ENCODE measurements around the gene THSD4. TPM values are rescaled to one million over a fixed set of nuclear protein-coding genes. Genes with fewer than 3 reads are reported as not detected.
"Not testable (repeated sequence)": the region's sequence is repeated elsewhere in the genome, so short reads cannot be mapped to it uniquely, and the experiment has no call there.

Gene THSD4
- total RNA-seq, 2 experiments from 2014 or later: not detected

- DNase-seq (no peak), ATAC-seq (ENCODE audit: poor library complexity) (no peak)
- ChIA-PET CTCF (no interaction called here), POLR2A (interaction anchor here (0.7 kb wide), 1 partner anchor 429 kb away, joined by 3 read pairs; no protein-coding TSS in a partner anchor)
- Mint-ChIP-seq H3K27me3 (peaks cover 41% of the 10 kb centered on the region), H3K4me3 (no peak overlapping the region), H3K9me3 (peaks cover 4% of the 10 kb centered on the region), H3K36me3 (ENCODE audit: low read depth) (no peaks in the 10 kb centered on the region), H3K4me1 (ENCODE audit: low read depth) (no peaks in the 10 kb centered on the region), H3K27ac (no peak overlapping the region)
- no peaks in the 10 kb centered on the region for H3K4me1 ChIP-seq (ENCODE audit: insufficient read depth, low read length)
- H3K9me3 ChIP-seq (ENCODE audit: control insufficient read depth in 1 of 2, insufficient read depth in 1 of 2, low read length in 2 of 2): peaks cover 0 to 6% of the 10 kb centered on the region in 2 experiments
- TF ChIP-seq CTCF (IDR thresholded peaks at IDR 0.05): no peak
- intact Hi-C loops (cut with DNase I, micrococcal nuclease): no loop called here
- no peak overlapping the region for H3K27ac ChIP-seq (ENCODE audit: low read depth in 1 of 2, low read length in 2 of 2)
- H3K4me3 ChIP-seq (ENCODE audit: low read length): no peak overlapping the region
- no peaks in the 10 kb centered on the region for H3K36me3 ChIP-seq (ENCODE audit: insufficient read depth, low read length)
- peaks cover 0 to 9% of the 10 kb centered on the region in 2 experiments for H3K27me3 ChIP-seq (ENCODE audit: control insufficient read depth in 1 of 2, insufficient read depth in 2 of 2, low read length in 2 of 2)
Measured at GRCh38 chr15:71160976-71161375, 45.7 kb downstream of the THSD4 start.

- CTCF ChIA-PET: no interaction called here
- H3K4me3 Mint-ChIP-seq: no peak overlapping the region
- Histone ChIP-seq H3K4me3 (ENCODE audit: low read length) (no peak overlapping the region), H3K9me3 (ENCODE audit: control insufficient read depth in 1 of 2, insufficient read depth in 1 of 2, low read length in 2 of 2) (peaks cover 0 to 6% of the 10 kb centered on the region in 2 experiments), H3K4me1 (ENCODE audit: insufficient read depth, low read length) (no peaks in the 10 kb centered on the region), H3K27ac (ENCODE audit: low read depth in 1 of 2, low read length in 2 of 2) (no peak overlapping the region), H3K36me3 (ENCODE audit: insufficient read depth, low read length) (no peaks in the 10 kb centered on the region), H3K27me3 (ENCODE audit: control insufficient read depth in 1 of 2, insufficient read depth in 2 of 2, low read length in 2 of 2) (peaks cover 0 to 9% of the 10 kb centered on the region in 2 experiments)
- ATAC-seq (ENCODE audit: poor library complexity) (no peak), DNase-seq (no peak)
- no peak overlapping the region for H3K27ac Mint-ChIP-seq
- TF ChIP-seq CTCF (IDR thresholded peaks at IDR 0.05): no peak
- intact Hi-C loops (cut with DNase I, micrococcal nuclease): no loop called here
- peaks cover 4% of the 10 kb centered on the region for H3K9me3 Mint-ChIP-seq
- peaks cover 54% of the 10 kb centered on the region for H3K27me3 Mint-ChIP-seq
- H3K36me3 Mint-ChIP-seq (ENCODE audit: low read depth): no peaks in the 10 kb centered on the region
- no peaks in the 10 kb centered on the region for H3K4me1 Mint-ChIP-seq (ENCODE audit: low read depth)
- POLR2A ChIA-PET: no interaction called here
Measured at GRCh38 chr15:71162309-71162708, 47.0 kb downstream of the THSD4 start.

- H3K9me3 Mint-ChIP-seq; ATAC-seq (ENCODE audit: poor library complexity); H3K4me1 Mint-ChIP-seq (ENCODE audit: low read depth); H3K27ac Mint-ChIP-seq; H3K4me3 ChIP-seq (ENCODE audit: low read length); intact Hi-C loops (cut with DNase I, micrococcal nuclease); H3K27ac ChIP-seq (ENCODE audit: low read depth in 1 of 2, low read length in 2 of 2); H3K27me3 ChIP-seq (ENCODE audit: control insufficient read depth in 1 of 2, insufficient read depth in 2 of 2, low read length in 2 of 2); H3K4me1 ChIP-seq (ENCODE audit: insufficient read depth, low read length); H3K36me3 ChIP-seq (ENCODE audit: insufficient read depth, low read length); H3K4me3 Mint-ChIP-seq; POLR2A ChIA-PET; DNase-seq; H3K36me3 Mint-ChIP-seq (ENCODE audit: low read depth); H3K9me3 ChIP-seq (ENCODE audit: control insufficient read depth in 1 of 2, insufficient read depth in 1 of 2, low read length in 2 of 2); CTCF ChIA-PET: not testable (repeated sequence)
- peaks cover 69% of the 10 kb centered on the region for H3K27me3 Mint-ChIP-seq
Measured at GRCh38 chr15:71164606-71165005, 49.3 kb downstream of the THSD4 start.

- no peak overlapping the region for H3K4me3 ChIP-seq (ENCODE audit: low read length)
- no peak for DNase-seq
- Mint-ChIP-seq H3K27me3 (peaks cover 48% of the 10 kb centered on the region), H3K9me3 (peaks cover 8% of the 10 kb centered on the region), H3K36me3 (ENCODE audit: low read depth) (no peaks in the 10 kb centered on the region), H3K4me1 (ENCODE audit: low read depth) (no peaks in the 10 kb centered on the region), H3K27ac (no peak overlapping the region), H3K4me3 (no peak overlapping the region)
- no peak for TF ChIP-seq CTCF (IDR thresholded peaks at IDR 0.05)
- H3K4me1 ChIP-seq (ENCODE audit: insufficient read depth, low read length): no peaks in the 10 kb centered on the region
- H3K27me3 ChIP-seq (ENCODE audit: control insufficient read depth in 1 of 2, insufficient read depth in 2 of 2, low read length in 2 of 2): peaks cover 0 to 5% of the 10 kb centered on the region in 2 experiments
- intact Hi-C loops (cut with DNase I, micrococcal nuclease): no loop called here
- ATAC-seq (ENCODE audit: poor library complexity): no peak
- H3K27ac ChIP-seq (ENCODE audit: low read depth in 1 of 2, low read length in 2 of 2): no peak overlapping the region
- ChIA-PET CTCF (no interaction called here), POLR2A (no interaction called here)
- H3K36me3 ChIP-seq (ENCODE audit: insufficient read depth, low read length): no peaks in the 10 kb centered on the region
- H3K9me3 ChIP-seq (ENCODE audit: control insufficient read depth in 1 of 2, insufficient read depth in 1 of 2, low read length in 2 of 2): peaks cover 0 to 2% of the 10 kb centered on the region in 2 experiments
Measured at GRCh38 chr15:71167445-71168165, 52.3 kb downstream of the THSD4 start.

Measured in CD4-positive, alpha-beta T cell (primary cell).